ENCODE results near the gene QSOX2.

Gene QSOX2

DNA sequence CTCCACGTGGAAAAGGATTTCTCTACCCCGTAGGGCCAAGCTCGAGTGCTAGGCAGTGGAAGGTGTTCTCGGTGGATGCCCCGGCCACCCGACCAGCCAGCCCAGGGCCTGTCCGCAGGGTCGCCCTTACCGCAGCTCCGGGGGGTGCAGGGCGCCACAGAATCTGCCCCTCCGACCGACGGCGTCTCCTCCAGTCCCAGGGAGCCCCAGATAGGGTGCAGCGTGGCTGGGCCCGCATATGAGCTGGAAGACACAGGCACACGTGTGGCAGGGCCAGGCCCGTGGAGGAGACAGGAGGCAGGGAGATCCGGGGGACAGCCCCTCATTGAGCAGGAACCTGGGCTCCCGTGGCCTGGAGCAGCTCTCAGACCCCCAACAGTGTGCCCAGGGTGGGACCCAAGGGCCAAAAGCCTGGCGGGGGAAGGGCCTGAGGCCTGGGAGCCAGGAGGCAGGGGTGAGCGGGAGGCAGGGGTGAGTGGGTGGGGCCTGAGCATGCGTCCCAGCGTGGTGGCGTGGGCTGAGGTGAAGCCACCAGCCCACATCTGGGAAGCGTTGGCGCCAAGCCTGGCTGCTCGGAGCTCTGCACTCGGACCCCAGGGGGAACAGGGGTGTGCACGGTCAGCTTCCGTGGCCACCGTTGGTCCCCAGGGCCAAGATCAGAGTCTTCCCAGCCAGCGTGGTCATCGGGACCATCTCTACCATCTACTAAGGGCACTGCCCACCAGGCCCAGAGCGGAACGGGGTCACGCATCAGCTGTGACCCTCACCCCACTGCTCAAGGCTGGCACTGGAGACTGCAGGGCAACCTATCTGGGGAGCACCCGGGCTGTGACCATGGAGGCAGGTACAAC lies 36.0 kb upstream of the QSOX2 start:
- WGBS (ENCODE audit: insufficient coverage, insufficient read length) = no CpG with 5 or more reads among the region's 39 CpGs
- no peak overlapping the region for H3K4me3 ChIP-seq (ENCODE audit: low read length)
- no peaks in the 10 kb centered on the region for H3K27me3 ChIP-seq (ENCODE audit: control insufficient read depth, insufficient read depth, low read length)
- H3K4me1 ChIP-seq (ENCODE audit: control insufficient read depth, insufficient read depth, low read length) = 0 out of 2 replicates have a peak, but pooled peaks cover 2% of the 10 kb centered on the region
- H3K27ac ChIP-seq (ENCODE audit: low read length) = no peak overlapping the region
- H3K36me3 ChIP-seq (ENCODE audit: control insufficient read depth, insufficient read depth, low read length) = no peaks in the 10 kb centered on the region
- no peak for DNase-seq (ENCODE audit: low read depth, low spot score)
- no peaks in the 10 kb centered on the region for H3K9me3 ChIP-seq (ENCODE audit: control insufficient read depth, insufficient read depth, low read length)

DNA sequence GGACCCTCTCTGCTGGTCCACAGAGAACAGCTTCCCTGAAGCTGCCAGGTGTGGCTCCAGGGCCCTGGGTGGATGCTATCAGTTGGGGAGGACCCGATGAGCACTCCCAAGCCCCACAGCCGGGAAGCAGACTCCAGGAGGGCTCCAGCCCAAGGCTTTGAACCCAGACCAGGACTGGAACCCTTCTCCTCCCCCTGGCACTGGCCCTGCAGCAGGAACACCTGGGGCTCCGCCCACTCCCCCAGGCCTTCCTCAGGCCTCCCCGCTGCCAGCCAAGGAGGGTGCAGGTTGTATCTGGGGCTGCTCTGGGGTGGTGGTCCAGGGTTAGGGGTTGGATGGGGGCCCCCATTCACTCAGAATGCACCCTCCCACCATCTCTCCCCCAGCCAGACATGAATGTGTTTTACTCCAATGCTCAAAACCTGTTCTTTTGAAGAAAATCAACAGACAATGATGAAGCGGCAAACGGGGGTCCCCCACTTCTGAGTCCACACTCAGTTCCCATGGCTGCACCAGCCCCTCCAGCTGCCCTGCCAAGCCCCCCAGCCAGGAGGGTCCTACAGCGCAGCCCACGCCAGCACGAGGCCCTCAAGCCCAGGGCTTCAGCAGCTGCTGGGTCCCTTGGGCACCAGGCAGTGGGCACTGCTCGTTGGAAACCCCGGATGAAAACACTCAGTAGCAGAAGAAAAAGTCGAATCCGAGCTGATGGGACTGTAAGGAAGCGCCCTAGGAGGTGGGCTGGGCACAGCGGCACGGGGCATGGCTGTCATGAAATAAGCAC lies 35.1 kb upstream of the QSOX2 start:
- no peaks in the 10 kb centered on the region for H3K36me3 ChIP-seq (ENCODE audit: control insufficient read depth, insufficient read depth, low read length)
- H3K27ac ChIP-seq (ENCODE audit: low read length) = no peak overlapping the region
- H3K9me3 ChIP-seq (ENCODE audit: control insufficient read depth, insufficient read depth, low read length) = no peaks in the 10 kb centered on the region
- H3K4me3 ChIP-seq (ENCODE audit: low read length) = no peak overlapping the region
- no peak for DNase-seq (ENCODE audit: low read depth, low spot score)
- H3K4me1 ChIP-seq (ENCODE audit: control insufficient read depth, insufficient read depth, low read length) = 0 out of 2 replicates have a peak, but pooled peaks cover 2% of the 10 kb centered on the region
- no peaks in the 10 kb centered on the region for H3K27me3 ChIP-seq (ENCODE audit: control insufficient read depth, insufficient read depth, low read length)
- no CpG with 5 or more reads among the region's 16 CpGs for WGBS (ENCODE audit: insufficient coverage, insufficient read length)

DNA sequence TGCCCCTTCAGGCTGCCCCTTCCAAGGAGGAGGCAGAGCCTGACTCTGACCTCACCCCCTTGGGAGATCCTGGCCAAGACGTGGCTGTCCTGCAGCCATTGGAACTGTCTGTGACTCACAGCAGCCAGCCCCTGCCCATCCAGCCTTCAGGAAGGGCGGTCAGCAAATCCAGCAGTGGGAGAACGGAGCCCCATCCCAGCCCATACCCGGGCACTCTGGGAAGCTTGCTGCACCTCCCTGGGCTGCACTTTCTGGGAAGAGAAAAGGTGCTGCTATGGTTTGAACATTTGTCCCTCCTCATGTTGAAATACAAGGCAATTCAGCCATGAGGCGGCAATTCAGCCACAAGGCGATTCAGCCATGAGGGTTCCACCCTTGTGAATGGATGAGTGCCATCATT lies 33.9 kb upstream of the QSOX2 start:
- Histone ChIP-seq H3K9me3 (ENCODE audit: control insufficient read depth, insufficient read depth, low read length) (no peaks in the 10 kb centered on the region), H3K4me1 (ENCODE audit: control insufficient read depth, insufficient read depth, low read length) (0 out of 2 replicates have a peak, but pooled peaks cover 2% of the 10 kb centered on the region), H3K27me3 (ENCODE audit: control insufficient read depth, insufficient read depth, low read length) (no peaks in the 10 kb centered on the region), H3K36me3 (ENCODE audit: control insufficient read depth, insufficient read depth, low read length) (no peaks in the 10 kb centered on the region), H3K27ac (ENCODE audit: low read length) (no peak overlapping the region), H3K4me3 (ENCODE audit: low read length) (no peak overlapping the region)
- no peak for DNase-seq (ENCODE audit: low read depth, low spot score)
- WGBS (ENCODE audit: insufficient coverage, insufficient read length) = no CpG with 5 or more reads among the region's 6 CpGs

DNA sequence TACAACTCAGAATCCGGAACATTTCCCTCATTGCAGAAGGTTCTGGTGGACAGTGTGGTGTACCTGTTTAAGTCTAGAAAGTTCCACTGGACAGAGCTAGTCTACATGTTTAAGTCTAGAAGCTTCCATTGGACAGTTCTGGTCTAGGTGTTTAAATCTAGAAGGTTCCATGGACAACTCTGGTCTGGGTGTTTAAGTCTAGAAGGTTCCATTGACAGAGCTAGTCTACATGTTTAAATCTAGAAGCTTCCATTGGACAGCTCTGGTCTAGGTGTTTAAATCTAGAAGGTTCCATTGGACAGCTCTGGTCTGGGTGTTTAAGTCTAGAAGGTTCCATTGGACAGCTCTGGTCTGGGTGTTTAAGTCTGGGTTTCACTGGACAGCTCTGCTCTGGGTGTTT lies 33.3 kb upstream of the QSOX2 start:
- H3K27me3 ChIP-seq (ENCODE audit: control insufficient read depth, insufficient read depth, low read length) = no peaks in the 10 kb centered on the region
- no peak for DNase-seq (ENCODE audit: low read depth, low spot score)
- no CpG with 5 or more reads among the region's 1 CpG for WGBS (ENCODE audit: insufficient coverage, insufficient read length)

DNA sequence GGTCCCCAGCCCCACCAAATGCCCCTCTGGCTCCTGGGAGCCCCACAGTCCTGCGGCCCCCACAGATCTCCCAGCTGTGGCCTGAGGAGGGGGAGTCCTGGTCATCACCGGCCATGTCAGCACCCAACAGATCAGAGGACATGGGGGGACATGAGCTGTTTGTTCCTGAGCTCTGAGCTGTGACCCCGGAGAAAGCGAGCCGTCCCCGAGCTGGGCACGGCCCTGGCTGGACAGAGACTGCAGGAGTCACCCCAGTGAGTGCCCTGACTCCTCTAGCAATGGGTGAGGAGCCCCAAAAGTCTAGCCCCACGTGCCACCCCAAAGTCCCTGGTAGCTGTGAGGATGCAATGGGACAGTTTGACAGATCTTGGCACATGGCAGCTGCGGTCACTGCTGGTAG lies 32.6 kb upstream of the QSOX2 start:
- no peak for DNase-seq (ENCODE audit: low read depth, low spot score)
- H3K36me3 ChIP-seq (ENCODE audit: control insufficient read depth, insufficient read depth, low read length) = no peaks in the 10 kb centered on the region
- H3K27ac ChIP-seq (ENCODE audit: low read length) = no peak overlapping the region
- H3K9me3 ChIP-seq (ENCODE audit: control insufficient read depth, insufficient read depth, low read length) = no peaks in the 10 kb centered on the region
- no CpG with 5 or more reads among the region's 9 CpGs for WGBS (ENCODE audit: insufficient coverage, insufficient read length)
- H3K4me1 ChIP-seq (ENCODE audit: control insufficient read depth, insufficient read depth, low read length) = no peaks in the 10 kb centered on the region
- no peaks in the 10 kb centered on the region for H3K27me3 ChIP-seq (ENCODE audit: control insufficient read depth, insufficient read depth, low read length)
- no peak overlapping the region for H3K4me3 ChIP-seq (ENCODE audit: low read length)

More for the DNA sequence above, 33.3 kb upstream of the QSOX2 start:
- H3K36me3 ChIP-seq (ENCODE audit: control insufficient read depth, insufficient read depth, low read length) = no peaks in the 10 kb centered on the region
- no peak overlapping the region for H3K4me3 ChIP-seq (ENCODE audit: low read length)
- no peaks in the 10 kb centered on the region for H3K9me3 ChIP-seq (ENCODE audit: control insufficient read depth, insufficient read depth, low read length)
- 0 out of 2 replicates have a peak, but pooled peaks cover 1% of the 10 kb centered on the region for H3K4me1 ChIP-seq (ENCODE audit: control insufficient read depth, insufficient read depth, low read length)
- no peak overlapping the region for H3K27ac ChIP-seq (ENCODE audit: low read length)

DNA sequence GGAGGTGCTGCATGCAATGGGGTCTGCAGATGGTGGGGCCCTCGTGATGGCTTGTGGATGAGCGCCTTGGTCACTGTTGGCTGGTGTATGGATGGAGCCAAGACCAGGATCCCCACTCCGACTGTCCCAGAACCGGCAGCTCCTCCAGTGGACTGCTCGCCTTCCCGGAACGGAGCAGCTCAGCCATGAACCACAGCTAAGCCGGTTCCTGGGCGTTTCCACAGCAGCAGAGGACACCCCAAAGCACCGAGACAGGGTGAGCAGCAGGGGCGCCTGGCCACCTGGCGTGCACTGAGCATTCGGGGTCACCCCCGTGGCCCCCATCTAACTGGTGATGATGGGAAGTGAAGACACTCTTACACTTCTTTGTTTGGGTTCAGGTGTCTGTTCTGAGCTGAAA lies 32.1 kb upstream of the QSOX2 start:
- no peaks in the 10 kb centered on the region for H3K4me1 ChIP-seq (ENCODE audit: control insufficient read depth, insufficient read depth, low read length)
- no peak for DNase-seq (ENCODE audit: low read depth, low spot score)
- H3K27me3 ChIP-seq (ENCODE audit: control insufficient read depth, insufficient read depth, low read length) = no peaks in the 10 kb centered on the region
- H3K9me3 ChIP-seq (ENCODE audit: control insufficient read depth, insufficient read depth, low read length) = no peaks in the 10 kb centered on the region
- H3K27ac ChIP-seq (ENCODE audit: low read length) = no peak overlapping the region
- no peak overlapping the region for H3K4me3 ChIP-seq (ENCODE audit: low read length)
- no CpG with 5 or more reads among the region's 14 CpGs for WGBS (ENCODE audit: insufficient coverage, insufficient read length)
- H3K36me3 ChIP-seq (ENCODE audit: control insufficient read depth, insufficient read depth, low read length) = no peaks in the 10 kb centered on the region

DNA sequence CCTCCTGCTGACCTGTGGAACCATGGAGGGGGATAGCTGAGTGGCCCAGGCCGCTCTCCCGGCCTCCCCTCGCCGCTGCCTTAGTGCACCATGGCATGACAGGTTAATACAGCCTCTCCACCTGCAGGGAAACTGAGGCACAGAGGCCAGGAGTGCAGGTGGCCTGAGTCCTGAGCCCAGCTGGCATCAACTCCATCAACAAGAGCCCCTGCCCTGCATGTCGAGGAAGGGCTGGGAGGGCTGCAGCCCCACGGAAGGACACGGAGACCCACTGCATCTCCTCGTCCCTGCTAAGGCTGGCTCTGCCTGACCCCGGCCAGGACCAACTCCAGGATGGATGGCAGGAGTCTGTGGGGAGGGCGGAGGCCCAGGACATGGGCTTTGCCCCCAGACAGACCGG lies 31.1 kb upstream of the QSOX2 start:
- WGBS (ENCODE audit: insufficient coverage, insufficient read length) = no CpG with 5 or more reads among the region's 11 CpGs
- Histone ChIP-seq H3K27ac (ENCODE audit: low read length) (no peak overlapping the region), H3K9me3 (ENCODE audit: control insufficient read depth, insufficient read depth, low read length) (no peaks in the 10 kb centered on the region), H3K36me3 (ENCODE audit: control insufficient read depth, insufficient read depth, low read length) (no peaks in the 10 kb centered on the region), H3K4me3 (ENCODE audit: low read length) (no peak overlapping the region), H3K4me1 (ENCODE audit: control insufficient read depth, insufficient read depth, low read length) (no peaks in the 10 kb centered on the region), H3K27me3 (ENCODE audit: control insufficient read depth, insufficient read depth, low read length) (no peaks in the 10 kb centered on the region)
- no peak for DNase-seq (ENCODE audit: low read depth, low spot score)

DNA sequence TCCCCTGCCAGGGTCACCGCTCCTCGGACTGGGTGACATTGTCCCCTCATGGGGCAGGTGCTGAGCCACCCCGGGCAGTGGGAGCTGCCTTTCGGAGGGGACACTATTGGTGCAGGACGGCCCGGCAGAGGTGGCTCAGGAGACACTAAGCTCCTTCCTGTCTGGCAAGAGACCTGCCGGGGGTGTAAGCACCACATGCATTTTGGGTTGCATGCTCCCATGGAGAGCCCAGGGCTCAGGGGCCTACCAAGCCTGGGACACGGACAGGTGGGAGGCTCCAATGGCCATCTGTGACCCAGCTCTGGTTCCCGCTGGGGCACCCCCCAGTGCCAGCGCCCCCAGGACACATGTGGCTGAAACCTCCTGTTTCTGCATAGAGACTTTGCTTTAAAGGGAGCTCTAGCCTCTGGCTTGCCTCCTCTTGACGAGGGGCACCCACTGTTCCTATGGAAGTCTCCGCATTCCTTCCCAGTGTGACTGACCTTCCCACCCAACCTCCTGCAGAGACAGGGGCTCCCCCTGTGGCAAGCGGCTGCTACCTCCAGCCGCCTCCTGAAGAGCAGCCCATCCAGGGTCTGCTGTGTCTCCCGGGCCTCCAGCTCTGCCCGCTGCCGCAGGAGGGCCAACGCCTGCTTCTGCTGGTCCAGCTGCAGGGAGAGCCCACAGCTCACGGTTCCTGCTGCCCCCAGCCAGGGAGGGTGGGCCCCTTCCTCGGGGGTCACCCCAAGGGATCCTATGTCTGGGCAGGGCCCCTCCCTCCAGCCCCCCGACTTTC lies 30.2 kb upstream of the QSOX2 start:
- no peak overlapping the region for H3K4me3 ChIP-seq (ENCODE audit: low read length)
- no peak overlapping the region for H3K27ac ChIP-seq (ENCODE audit: low read length)
- H3K4me1 ChIP-seq (ENCODE audit: control insufficient read depth, insufficient read depth, low read length) = no peaks in the 10 kb centered on the region
- no peak for DNase-seq (ENCODE audit: low read depth, low spot score)
- WGBS (ENCODE audit: insufficient coverage, insufficient read length) = no CpG with 5 or more reads among the region's 21 CpGs
- H3K36me3 ChIP-seq (ENCODE audit: control insufficient read depth, insufficient read depth, low read length) = no peaks in the 10 kb centered on the region
- H3K27me3 ChIP-seq (ENCODE audit: control insufficient read depth, insufficient read depth, low read length) = no peaks in the 10 kb centered on the region
- no peaks in the 10 kb centered on the region for H3K9me3 ChIP-seq (ENCODE audit: control insufficient read depth, insufficient read depth, low read length)

DNA sequence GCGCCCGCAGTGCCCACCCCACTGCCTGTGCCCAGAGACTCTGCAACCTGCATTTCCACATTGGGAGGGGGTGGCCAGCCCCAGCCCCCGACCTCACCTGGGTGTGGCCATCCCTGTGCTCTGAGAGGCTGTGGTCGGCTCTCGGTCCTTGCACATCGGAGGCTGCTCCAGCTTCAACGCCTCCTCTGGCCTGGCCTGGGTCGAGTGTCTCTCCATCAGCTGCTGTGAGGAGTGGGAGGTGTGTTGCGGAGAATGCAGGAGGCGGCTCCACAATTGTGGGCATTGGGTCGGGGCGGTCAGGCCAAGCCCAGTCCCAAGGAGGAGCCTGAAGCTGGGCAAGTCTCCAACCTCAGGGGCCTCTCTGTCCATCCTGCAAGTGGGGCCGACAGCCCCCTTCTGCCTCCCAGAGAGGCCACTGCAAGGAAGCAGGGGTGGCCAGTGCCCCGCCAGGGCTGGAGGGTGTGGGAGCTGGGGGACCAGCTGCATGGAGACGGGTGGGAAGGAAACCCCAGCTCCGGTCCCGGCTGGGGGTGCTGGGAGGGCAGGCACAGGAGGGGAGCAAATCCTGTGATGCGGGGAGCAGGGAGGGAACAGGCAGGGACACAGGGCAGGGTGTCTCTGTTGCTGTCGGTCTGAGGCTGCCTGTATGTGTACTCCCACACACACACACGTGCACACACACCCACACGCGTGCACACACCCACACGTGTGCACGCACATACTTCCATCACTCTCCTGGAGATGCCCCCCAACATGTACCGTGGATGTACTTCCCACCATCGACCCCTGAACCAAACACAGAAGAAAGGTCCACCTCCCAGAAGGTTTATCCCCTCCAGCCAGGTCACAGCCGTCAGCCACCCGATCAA lies 29.4 kb upstream of the QSOX2 start:
- Histone ChIP-seq H3K4me1 (ENCODE audit: control insufficient read depth, insufficient read depth, low read length) (no peaks in the 10 kb centered on the region), H3K27ac (ENCODE audit: low read length) (no peak overlapping the region), H3K27me3 (ENCODE audit: control insufficient read depth, insufficient read depth, low read length) (no peaks in the 10 kb centered on the region), H3K9me3 (ENCODE audit: control insufficient read depth, insufficient read depth, low read length) (no peaks in the 10 kb centered on the region), H3K4me3 (ENCODE audit: low read length) (no peak overlapping the region), H3K36me3 (ENCODE audit: control insufficient read depth, insufficient read depth, low read length) (no peaks in the 10 kb centered on the region)
- no CpG with 5 or more reads among the region's 28 CpGs for WGBS (ENCODE audit: insufficient coverage, insufficient read length)
- DNase-seq (ENCODE audit: low read depth, low spot score) = no peak
